C4-2B (cell line): Measurements from ENCODE around the gene REV1.

Experiments used
- CTCF ChIP-seq: fragments of 450-650 bp; conservative IDR thresholded peaks from 2 replicates; pipeline ENCODE4 v1.5.1; 2017; ENCODE audit warnings: mild to moderate bottlenecking
- ZFX ChIP-seq: fragments of 450-650 bp; IDR thresholded peaks from 2 replicates; pipeline ENCODE4 v1.6.1; 2017

GRCh38 chr2:99469394-99469793 is 20.4 kb downstream of the REV1 start:
- TF ChIP-seq CTCF (no peak), ZFX (no peak)
